GM10266 (cell line): ENCODE results near the gene EPOP.

Source experiments
- DNase-seq: peaks from one replicate; pipeline ENCODE4 v3.0.0; 2012; ENCODE audit errors: extremely low spot score
- TF ChIP-seq, protein P1 (sequence below): IDR thresholded peaks from 2 replicates; pipeline ENCODE4 v1.5.1; 2012; ENCODE audit warnings: mild to moderate bottlenecking, low read depth; ENCODE audit not compliant: control insufficient read depth, insufficient read depth; ENCODE audit errors: missing control alignments

The EPOP gene

DNA sequence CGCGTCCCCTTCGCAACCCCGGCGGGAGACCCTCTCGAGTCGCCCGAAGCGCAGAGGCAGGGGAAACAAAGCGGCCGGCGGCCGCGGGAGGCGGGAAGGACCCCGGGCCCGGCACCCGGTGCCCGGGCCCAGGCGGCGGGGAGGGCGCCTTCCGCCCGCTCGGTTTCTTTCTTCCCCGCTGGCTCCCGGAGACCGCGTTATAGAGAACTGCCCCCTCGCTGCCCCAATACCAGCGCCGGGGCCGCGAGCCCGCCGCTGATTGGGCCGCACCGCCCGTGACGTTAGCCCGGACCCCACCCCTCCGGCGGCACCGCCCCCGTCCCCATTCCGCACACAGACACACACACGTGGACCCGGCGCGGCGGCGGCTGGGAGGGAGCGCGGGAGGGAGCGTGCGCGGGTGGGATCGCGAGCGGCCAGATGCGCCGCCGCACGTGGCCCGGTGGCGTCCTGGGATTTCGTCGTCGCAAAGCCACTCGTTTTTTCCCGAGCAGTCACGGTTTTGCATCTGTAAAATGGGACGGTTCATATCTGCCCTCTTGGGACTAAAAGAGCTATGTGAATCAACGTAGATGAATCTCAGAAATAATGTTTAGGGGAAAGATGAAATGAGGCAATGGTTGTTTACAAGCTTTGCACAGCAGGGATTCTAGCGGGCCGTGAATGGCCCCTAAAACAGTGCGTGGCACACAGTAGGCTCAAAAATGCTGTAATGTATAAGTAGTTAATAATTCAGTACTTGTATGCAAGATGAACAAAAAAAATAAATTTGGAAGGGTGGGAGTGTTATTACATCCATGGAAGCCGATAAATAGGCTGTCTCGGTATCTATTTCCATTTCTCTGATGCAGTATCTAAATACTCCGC, at the start of gene EPOP:
Gene EPOP, minus strand, starts transcription at position 209 of the 867 bp plus-strand sequence. CDS start 462 bp downstream, outside the sequence.
- TF ChIP-seq, protein P1, sequence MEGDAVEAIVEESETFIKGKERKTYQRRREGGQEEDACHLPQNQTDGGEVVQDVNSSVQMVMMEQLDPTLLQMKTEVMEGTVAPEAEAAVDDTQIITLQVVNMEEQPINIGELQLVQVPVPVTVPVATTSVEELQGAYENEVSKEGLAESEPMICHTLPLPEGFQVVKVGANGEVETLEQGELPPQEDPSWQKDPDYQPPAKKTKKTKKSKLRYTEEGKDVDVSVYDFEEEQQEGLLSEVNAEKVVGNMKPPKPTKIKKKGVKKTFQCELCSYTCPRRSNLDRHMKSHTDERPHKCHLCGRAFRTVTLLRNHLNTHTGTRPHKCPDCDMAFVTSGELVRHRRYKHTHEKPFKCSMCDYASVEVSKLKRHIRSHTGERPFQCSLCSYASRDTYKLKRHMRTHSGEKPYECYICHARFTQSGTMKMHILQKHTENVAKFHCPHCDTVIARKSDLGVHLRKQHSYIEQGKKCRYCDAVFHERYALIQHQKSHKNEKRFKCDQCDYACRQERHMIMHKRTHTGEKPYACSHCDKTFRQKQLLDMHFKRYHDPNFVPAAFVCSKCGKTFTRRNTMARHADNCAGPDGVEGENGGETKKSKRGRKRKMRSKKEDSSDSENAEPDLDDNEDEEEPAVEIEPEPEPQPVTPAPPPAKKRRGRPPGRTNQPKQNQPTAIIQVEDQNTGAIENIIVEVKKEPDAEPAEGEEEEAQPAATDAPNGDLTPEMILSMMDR, result no peak
- peak; percentile 96 for DNase-seq

DNA sequence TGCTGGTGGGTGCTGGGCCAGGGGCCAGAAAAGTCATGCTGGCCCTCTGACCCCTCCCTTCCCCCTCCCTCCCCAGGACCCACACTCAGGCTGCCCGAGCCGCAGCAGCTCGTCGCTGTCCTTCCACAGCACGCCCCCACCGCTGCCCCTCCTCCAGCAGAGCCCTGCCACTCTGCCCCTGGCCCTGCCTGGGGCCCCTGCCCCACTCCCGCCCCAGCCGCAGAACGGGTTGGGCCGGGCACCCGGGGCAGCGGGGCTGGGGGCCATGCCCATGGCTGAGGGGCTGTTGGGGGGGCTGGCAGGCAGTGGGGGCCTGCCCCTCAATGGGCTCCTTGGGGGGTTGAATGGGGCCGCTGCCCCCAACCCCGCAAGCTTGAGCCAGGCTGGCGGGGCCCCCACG, 47.0 kb upstream of the EPOP start:
- TF ChIP-seq, protein P1, result no peak

DNA sequence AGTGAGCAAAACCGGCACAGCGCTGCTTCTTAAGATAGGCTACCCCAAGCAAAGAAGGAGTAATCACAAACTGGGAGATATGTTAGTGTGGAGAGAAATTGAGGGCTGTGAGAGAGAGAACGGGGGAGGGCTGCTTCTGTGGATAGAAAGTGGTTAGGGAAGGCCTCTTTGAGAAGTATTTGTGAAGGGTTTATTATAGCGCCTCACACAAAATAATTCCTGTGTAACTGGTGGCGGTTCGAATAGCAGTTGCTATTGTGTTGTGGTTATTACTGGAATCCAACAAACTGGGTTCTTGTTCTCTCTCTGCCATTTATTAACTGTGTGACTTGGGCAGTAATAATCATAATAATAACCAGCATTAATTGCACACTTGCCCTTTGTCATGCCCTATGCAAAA, 46.2 kb upstream of the EPOP start:
- TF ChIP-seq, protein P1, result no peak
- DNase-seq, result no peak

More for the DNA sequence above, 47.0 kb upstream of the EPOP start:
- DNase-seq, result no peak

DNA sequence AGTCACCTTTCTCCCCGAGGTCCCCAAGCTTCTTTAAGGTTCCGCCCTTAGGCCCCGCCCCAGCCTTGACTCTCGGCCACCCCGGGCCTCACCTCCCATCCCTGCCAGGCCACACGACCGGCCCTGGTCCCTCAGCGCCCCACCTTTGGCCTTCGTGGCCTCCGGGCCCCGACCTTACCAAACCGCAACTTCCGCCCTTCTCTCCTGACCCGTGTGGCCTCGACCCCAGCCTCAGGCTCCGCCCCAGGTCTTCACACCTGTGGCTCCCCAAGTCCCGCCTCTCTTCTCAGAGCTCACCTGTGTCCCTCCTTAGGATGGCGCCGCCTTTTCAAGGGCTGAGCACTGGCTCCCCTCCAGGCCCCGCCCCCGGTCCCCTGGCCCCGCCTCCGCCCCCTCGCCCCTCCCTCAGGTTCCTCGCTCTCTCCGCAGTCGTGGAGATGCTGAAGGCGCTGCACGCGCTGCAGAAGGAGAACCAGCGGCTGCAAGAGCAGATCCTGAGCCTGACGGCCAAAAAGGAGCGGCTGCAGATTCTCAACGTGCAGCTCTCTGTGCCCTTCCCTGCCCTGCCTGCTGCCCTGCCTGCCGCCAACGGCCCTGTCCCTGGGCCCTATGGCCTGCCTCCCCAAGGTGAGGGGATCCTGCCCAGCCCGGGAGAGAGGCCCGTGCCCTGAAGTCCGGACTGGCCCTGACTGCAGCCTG, 45.3 kb upstream of the EPOP start:
- DNase-seq, result no peak
- TF ChIP-seq, protein P1, result no peak

DNA sequence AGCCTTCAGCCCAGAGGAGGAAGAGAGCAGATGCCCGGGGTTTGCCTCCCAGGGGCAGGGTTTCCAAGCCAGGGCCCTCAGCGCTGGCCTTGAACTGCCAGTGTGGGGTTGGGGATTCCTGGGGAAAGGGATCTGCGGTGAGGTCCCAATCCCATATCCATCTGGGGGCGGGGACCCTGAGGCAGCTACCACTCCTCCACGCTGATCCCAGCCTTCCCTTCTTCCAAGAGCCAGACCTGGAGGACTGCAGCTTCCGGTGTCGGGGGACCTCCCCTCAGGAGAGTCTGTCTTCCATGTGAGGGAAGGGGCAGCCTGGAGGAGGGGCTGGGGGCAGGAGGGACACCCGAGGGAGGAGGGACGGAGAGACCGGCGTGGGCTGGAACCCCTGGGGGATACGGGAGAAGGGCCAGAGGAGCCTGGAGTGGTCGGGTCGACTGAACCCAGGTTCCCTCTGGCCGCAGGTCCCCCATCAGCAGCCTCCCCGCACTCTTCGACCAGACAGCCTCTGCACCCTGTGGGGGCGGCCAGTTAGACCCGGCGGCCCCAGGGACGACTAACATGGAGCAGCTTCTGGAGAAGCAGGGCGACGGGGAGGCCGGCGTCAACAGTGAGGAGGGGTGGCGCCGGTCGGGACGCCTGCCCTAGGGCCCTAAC, 44.7 kb upstream of the EPOP start:
- TF ChIP-seq, protein P1, result no peak
- DNase-seq, result no peak

DNA sequence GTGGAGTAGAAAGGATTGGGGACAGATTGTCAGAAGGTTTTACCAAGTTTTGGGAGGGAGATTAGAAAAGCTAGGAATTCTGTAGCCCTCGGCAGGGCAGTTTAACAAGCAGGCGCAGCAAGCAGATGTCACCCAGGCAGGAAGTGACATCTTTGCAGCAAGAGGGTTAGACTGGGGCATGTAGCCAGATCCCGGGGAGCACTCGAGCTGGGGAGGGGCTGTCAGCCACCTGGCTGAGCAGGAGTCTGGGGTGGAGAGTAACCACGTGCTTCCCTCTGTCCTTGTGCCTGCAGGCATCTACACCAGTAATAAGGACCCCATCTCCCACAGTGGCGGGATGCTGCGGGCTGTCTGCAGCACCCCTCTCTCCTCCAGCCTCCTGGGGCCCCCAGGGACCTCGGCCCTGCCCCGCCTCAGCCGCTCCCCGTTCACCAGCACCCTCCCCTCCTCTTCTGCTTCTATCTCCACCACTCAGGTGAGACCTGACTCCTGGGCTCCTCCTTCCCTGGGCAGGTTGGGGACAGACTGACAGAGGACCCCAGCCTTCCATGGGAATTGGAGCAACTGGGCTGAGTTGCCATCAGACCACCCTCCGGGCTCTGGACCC, 42.5 kb upstream of the EPOP start:
- TF ChIP-seq, protein P1, result no peak
- no peak for DNase-seq
